Esophagus muscularis mucosa (tissue), 3 donors: ENCODE data around the gene LMLN.

Experiments
- CTCF ChIP-seq, 3 experiments: fragments of 200-600 bp in 2 of 3; fragments of 450-650 bp in 1 of 3; sonication (generic) in 2 of 3; IDR thresholded peaks; one replicate each; pipeline ENCODE4 v1.5.1; 2017 to 2019; ENCODE audit warnings: antibody characterized with exemption in 3 of 3, mild to moderate bottlenecking in 2 of 3, moderate library complexity in 1 of 3
- POLR2A ChIP-seq: fragments of 450-650 bp; IDR thresholded peaks from one replicate; pipeline ENCODE4 v1.6.1; 2017; ENCODE audit warnings: antibody characterized with exemption, moderate library complexity, mild to moderate bottlenecking, low read depth

DNA sequence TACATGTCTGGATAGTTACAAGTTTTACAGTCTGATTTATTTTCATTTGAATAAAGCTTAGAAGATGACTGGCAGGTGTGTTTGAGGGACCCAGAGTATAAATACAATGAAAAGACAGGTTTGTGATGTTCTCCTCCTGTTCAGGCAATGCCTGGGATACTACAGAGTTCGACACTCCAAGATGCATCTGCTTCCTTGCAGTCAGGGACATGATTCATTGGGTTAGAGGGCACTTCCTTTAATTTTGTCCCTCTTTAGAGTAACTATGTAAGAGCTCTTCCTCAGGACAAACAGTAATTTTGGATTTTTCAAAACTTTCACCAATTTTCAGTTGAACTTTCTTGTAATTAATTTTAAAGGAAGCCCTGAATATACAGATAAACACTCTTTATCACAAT, 102.0 kb downstream of the LMLN start:
- TF ChIP-seq POLR2A = no peak
- TF ChIP-seq CTCF (IDR thresholded peaks at IDR 0.05) = no peak
